Sigmoid colon (tissue), 7 donors: Measurements from ENCODE around the gene PRRT2. TPM values are rescaled to one million over a fixed set of nuclear protein-coding genes. Genes with fewer than 3 reads are reported as not detected.
"Not testable (repeated sequence)": the region's sequence is repeated elsewhere in the genome, so short reads cannot be mapped to it uniquely, and the experiment has no call there.

Source experiments
- DNase-seq: peaks from one replicate; pipeline ENCODE4 v3.0.0-alpha.2; 2019
- H3K27ac ChIP-seq, 4 donors: fragments of 200-600 bp; sonication (generic); one replicate each; pipeline ENCODE4 v1.5.1; 2016 to 2019; ENCODE audit warnings: mild to moderate bottlenecking in 1 of 4
- H3K27me3 ChIP-seq, 3 donors: fragments of 200-600 bp; sonication (generic); one replicate each; pipeline ENCODE4 v1.5.1; 2019; ENCODE audit warnings: mild to moderate bottlenecking in 1 of 3
- H3K36me3 ChIP-seq, 4 donors: fragments of 200-600 bp; sonication (generic); one replicate each; pipeline ENCODE4 v1.5.1; 2016 to 2019
- H3K4me1 ChIP-seq, 4 donors: fragments of 200-600 bp; sonication (generic); one replicate each; pipeline ENCODE4 v1.5.1; 2017 to 2019
- H3K4me3 ChIP-seq, 4 donors: fragments of 200-600 bp; sonication (generic); one replicate each; pipeline ENCODE4 v1.5.1; 2017 to 2019; ENCODE audit warnings: mild to moderate bottlenecking in 2 of 4, moderate library complexity in 1 of 4
- H3K9me3 ChIP-seq, 4 donors: fragments of 200-600 bp in 3 of 4; sonication (generic) in 3 of 4; one replicate each; pipeline versions ENCODE4 v1.5.1 to v1.6.1; 2013 to 2019
- EP300 ChIP-seq, 4 donors: sonication (generic); formaldehyde crosslinking; IDR thresholded peaks; one replicate each; pipeline ENCODE4 v1.6.1; 2017; ENCODE audit warnings: antibody characterized with exemption in 4 of 4
- POLR2A ChIP-seq, 2 donors: fragments of 450-650 bp; IDR thresholded peaks; one replicate each; pipeline ENCODE4 v1.6.1; 2016; ENCODE audit warnings: antibody characterized with exemption in 2 of 2, mild to moderate bottlenecking in 2 of 2, moderate library complexity in 2 of 2
- POLR2AphosphoS5 ChIP-seq, 4 donors: sonication (generic); formaldehyde crosslinking; IDR thresholded peaks; one replicate each; pipeline ENCODE4 v1.6.1; 2017; ENCODE audit warnings: antibody characterized with exemption in 4 of 4
- WGBS, 2 donors: extraction: QIAGEN DNeasy Blood & Tissue Kit; methylation state at CpG; one replicate each; pipeline ENCODE4 v1.1.7; 2013; 5-methylcytosine and 5-hydroxymethylcytosine counted together
- intact Hi-C: fragments of 100-400 bp; cut with DNase I; formaldehyde crosslinking; loops from one replicate; pipeline ENCODE4 v1.15.1; 2023
- polyA plus RNA-seq, 3 donors: library from polyadenylated mRNA; stranded (reverse); fragments of 200-250 nt; gene quantifications; one replicate each; pipeline ENCODE4 v1.2.3, GENCODE V29; 2013
- total RNA-seq, 4 donors: library from RNA; depleted of rRNA; stranded (reverse); fragments of >200 nt; gene quantifications; one replicate each; pipeline ENCODE4 v1.1.0, GENCODE V29; 2016
- TF ChIP-seq, protein P1 (sequence below), 4 experiments: fragments of 450-650 bp in 3 of 4; fragments of 200-600 bp in 1 of 4; IDR thresholded peaks; one replicate each; pipeline ENCODE4 v1.5.1; 2016 to 2019; ENCODE audit warnings: antibody characterized with exemption in 4 of 4, mild to moderate bottlenecking in 3 of 4, moderate library complexity in 2 of 4
- donor health status: healthy with polysubstance abuse.
- donor health status: Bipolar disorder and iron deficiency.
- donor health status: healthy.

The PRRT2 gene
- total and polyA plus RNA-seq, 7 donors, result 0.69 to 22.7 (median 6.5) TPM; not detected in 1

DNA sequence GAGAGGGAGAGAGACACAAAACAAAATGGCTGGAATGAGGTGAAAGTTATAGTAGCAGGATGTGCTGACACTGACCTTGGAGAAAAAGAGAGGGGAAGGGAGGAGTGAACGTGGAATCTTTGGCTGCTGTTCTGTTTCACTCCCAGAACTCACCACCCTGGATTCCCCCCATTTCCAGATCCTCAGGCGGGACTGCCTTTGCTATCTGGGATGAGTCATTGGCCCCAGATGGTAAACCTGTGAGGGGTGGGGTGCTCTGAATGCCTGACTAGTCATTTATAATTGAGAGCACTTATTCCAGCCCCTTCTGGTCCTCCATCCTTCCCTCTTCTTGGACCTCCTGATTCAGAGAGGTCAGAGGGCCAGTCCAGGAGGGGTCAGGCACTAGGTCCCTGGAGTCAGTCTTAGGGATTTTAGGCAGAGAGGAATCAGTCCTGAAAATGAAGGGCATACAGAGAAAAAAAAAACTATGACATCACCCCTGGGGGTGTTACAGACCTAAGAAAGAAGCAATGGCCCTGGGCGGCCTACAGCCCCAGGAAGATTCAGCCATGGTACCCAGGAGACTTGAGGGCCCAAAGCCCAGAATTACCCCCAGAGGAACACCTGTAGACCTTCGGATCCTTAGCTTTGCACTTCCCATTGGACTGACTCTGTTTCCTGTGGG is 36.1 kb upstream of the PRRT2 start:
- H3K27me3 ChIP-seq, result no peaks in the 10 kb centered on the region
- intact Hi-C loops, result no loop called here
- no peaks in the 10 kb centered on the region for H3K36me3 ChIP-seq
- TF ChIP-seq POLR2AphosphoS5 (IDR thresholded peaks at IDR 0.05) (no peak), POLR2A (IDR thresholded peaks at IDR 0.05) (no peak), EP300 (IDR thresholded peaks at IDR 0.05) (no peak)
- TF ChIP-seq, protein P1, sequence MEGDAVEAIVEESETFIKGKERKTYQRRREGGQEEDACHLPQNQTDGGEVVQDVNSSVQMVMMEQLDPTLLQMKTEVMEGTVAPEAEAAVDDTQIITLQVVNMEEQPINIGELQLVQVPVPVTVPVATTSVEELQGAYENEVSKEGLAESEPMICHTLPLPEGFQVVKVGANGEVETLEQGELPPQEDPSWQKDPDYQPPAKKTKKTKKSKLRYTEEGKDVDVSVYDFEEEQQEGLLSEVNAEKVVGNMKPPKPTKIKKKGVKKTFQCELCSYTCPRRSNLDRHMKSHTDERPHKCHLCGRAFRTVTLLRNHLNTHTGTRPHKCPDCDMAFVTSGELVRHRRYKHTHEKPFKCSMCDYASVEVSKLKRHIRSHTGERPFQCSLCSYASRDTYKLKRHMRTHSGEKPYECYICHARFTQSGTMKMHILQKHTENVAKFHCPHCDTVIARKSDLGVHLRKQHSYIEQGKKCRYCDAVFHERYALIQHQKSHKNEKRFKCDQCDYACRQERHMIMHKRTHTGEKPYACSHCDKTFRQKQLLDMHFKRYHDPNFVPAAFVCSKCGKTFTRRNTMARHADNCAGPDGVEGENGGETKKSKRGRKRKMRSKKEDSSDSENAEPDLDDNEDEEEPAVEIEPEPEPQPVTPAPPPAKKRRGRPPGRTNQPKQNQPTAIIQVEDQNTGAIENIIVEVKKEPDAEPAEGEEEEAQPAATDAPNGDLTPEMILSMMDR (IDR thresholded peaks at IDR 0.05), result no peak
- no peaks in the 10 kb centered on the region for H3K4me1 ChIP-seq
- DNase-seq, result no peak
- H3K4me3 ChIP-seq, result no peak overlapping the region
- H3K9me3 ChIP-seq, result no peaks in the 10 kb centered on the region
- H3K27ac ChIP-seq, result no peak overlapping the region
- WGBS, 2 donors, result 66 to 75% methylated on average over 4 of the region's 4 CpGs

DNA sequence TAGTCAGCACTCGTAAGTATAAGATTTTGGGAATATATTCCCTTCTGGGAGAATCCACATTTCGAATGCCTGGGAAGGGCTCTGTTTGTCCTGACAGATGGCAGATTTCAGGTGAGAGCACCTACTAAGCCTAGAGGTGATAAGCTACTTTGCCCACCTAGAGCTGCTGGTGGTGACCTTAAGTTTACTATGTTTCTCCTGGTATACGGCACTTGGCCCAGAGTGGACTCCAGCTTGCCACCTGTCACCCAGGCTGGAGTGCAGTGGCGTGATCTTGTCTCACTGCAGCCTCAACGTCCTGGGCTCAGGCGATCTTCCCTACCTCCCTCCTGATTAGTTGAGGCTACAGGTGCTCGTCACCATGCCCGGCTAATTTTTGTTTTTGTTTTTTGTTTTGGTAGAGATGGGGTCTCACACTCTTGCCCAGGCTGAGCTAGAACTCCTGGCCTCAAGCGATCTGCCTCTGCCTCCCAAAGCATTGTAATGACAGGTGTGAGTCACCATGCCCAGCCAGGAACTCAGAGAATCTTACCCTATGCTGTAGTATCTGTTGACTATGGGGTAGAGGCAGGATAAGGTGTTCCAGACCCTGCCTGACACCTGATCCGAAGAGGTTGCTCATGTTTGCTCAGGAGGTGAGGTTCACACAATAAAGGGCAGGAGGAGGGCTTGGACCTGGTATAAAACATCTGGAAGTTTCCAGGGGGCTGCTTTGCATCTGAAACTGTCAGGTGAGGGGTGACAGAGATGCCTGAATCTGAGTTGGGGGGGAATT is 34.2 kb upstream of the PRRT2 start, which contains the start of gene ZG16:
Gene ZG16 (plus strand): TSS at position 681 of the 775 bp plus-strand sequence. CDS start 1,011 bp downstream, outside the sequence.
- no peaks in the 10 kb centered on the region for H3K9me3 ChIP-seq
- H3K27ac ChIP-seq, result no peak within 1 kb of the TSS
- no peaks in the 10 kb centered on the region for H3K27me3 ChIP-seq
- WGBS, 2 donors, result 64 to 83% methylated on average over 10 of the region's 10 CpGs
- intact Hi-C loops, result no loop called here
- no peak within 1 kb of the TSS for H3K4me3 ChIP-seq
- no peaks in the 10 kb centered on the region for H3K4me1 ChIP-seq
- no peak for DNase-seq
- TF ChIP-seq POLR2AphosphoS5 (IDR thresholded peaks at IDR 0.05) (no peak), POLR2A (IDR thresholded peaks at IDR 0.05) (no peak), EP300 (IDR thresholded peaks at IDR 0.05) (no peak)
- TF ChIP-seq, protein P1 (IDR thresholded peaks at IDR 0.05), result no peak
- H3K36me3 ChIP-seq, result no peaks in the 10 kb centered on the region

DNA sequence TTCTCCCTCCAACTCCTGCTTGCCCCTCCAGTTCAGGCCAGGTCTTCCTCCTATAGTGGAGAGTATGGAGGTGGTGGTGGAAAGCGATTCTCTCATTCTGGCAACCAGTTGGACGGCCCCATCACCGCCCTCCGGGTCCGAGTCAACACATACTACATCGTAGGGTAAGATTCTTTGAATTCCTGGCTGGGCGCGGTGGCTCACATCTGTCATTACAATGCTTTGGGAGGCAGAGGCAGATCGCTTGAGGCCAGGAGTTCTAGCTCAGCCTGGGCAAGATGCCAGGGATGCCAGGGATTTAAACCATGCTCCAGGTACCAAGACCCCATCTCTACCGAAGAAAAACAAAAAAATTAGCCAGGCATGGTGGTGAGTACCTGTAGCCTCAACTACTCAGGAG is 32.5 kb upstream of the PRRT2 start:
- 79 to 83% methylated on average over 10 of the region's 10 CpGs for WGBS, 2 donors
- H3K27ac ChIP-seq, result no peak overlapping the region
- no peaks in the 10 kb centered on the region for H3K36me3 ChIP-seq
- DNase-seq, result no peak
- no peaks in the 10 kb centered on the region for H3K4me1 ChIP-seq
- TF ChIP-seq, protein P1 (IDR thresholded peaks at IDR 0.05), result no peak
- no peak for TF ChIP-seq POLR2AphosphoS5 (IDR thresholded peaks at IDR 0.05)
- TF ChIP-seq EP300 (IDR thresholded peaks at IDR 0.05), result no peak
- TF ChIP-seq POLR2A (IDR thresholded peaks at IDR 0.05), result no peak
- intact Hi-C loops, result no loop called here
- no peak overlapping the region for H3K4me3 ChIP-seq
- H3K27me3 ChIP-seq, result no peaks in the 10 kb centered on the region
- no peaks in the 10 kb centered on the region for H3K9me3 ChIP-seq

DNA sequence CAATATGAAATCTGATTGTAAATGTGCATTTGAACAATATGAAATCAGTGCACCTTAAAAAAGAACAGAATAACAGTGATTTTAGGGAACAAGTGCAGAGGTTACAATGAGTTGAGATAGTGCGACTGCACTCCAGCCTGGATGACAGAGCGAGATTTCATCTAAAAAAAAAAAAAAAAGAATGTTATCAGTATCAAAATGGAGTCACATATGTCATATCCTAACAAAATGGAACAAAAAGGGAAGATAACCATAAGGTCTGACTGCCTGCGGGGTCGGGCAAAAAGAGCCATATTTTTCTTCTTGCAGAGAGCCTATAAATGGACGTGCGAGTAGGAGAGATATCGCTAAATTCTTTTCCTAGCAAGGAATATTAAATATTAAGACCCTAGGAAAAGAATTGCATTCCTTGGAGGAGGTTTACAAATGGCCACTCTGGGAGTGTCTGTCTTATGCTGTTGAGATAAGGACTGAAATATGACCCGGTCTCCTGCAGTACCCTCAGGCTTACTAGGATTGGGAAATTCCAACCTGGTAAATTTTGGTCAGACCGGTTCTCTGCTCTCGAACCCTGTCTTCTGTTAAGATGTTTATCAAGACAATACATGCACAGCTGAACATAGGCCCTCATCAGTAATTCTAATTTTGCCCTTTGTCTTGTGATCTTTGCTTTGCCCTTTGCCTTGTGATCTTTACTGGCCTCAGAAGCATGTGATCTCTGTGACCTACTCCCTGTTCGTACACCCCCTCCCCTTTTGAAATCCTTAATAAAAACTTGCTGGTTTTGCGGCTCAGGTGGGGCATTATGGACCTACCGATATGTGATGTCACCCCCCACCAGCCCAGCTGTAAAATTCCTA is 28.7 kb upstream of the PRRT2 start:
- not testable (repeated sequence) for DNase-seq, H3K9me3 ChIP-seq, H3K4me3 ChIP-seq, H3K27me3 ChIP-seq, H3K36me3 ChIP-seq, H3K27ac ChIP-seq
- WGBS, 2 donors, result 88 to 89% methylated on average over 13 of the region's 13 CpGs
- peaks cover 0 to 11% (median 0%) of the 10 kb centered on the region in 4 donors for H3K4me1 ChIP-seq
- intact Hi-C loops, result loop anchor here (10.0 kb wide), 1 partner anchor 61 kb away; no protein-coding TSS in a partner anchor
